ENCODE data around the gene THOC6.

- TF ChIP-seq CTCF (IDR thresholded peaks at IDR 0.05) (no peak), RCOR1 (IDR thresholded peaks at IDR 0.05; ENCODE audit: low read depth, low read length) (no peak), JUN (IDR thresholded peaks at IDR 0.05) (no peak)
Observed at GRCh38 chr16:3070608-3071111, 46.8 kb downstream of the THOC6 start.
